UCSD-AML1 (cell line): ENCODE data around the gene TMEM131L.
A peak's percentile ranks its signal among the peaks of the same experiment; 100 is the strongest.

Experiments
- DNase-seq: peaks from one replicate; lab custom pipeline; 2025; ENCODE audit not compliant: unreplicated experiment; lab: John Stamatoyannopoulos, UW

Gene TMEM131L

GRCh38 chr4:153518637-153519389 lies 52.7 kb downstream of the TMEM131L start:
- no peak for DNase-seq

DNA sequence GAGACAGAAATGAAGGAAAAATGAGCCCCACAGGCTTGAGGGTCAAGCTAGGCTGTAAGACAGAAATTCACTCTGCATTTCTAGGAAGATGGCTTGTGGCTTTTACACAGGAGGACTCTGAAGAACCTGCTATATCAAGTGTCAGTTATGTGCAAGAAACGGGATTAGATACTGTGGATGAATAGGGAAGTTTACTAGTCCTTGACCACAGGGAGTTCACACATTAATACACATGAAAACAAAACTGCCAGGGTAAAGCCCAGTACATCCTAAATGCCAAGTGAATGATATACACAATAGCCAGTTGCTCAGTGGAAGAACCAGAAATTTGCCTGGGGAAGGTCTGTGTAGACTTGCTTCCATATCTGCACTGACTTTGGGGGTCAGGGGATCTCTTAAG lies 53.5 kb downstream of the TMEM131L start:
- DNase-seq: no peak

- no peak for DNase-seq
These were observed 54.1 kb downstream of the TMEM131L start for GRCh38 chr4:153520227-153520626.

DNA sequence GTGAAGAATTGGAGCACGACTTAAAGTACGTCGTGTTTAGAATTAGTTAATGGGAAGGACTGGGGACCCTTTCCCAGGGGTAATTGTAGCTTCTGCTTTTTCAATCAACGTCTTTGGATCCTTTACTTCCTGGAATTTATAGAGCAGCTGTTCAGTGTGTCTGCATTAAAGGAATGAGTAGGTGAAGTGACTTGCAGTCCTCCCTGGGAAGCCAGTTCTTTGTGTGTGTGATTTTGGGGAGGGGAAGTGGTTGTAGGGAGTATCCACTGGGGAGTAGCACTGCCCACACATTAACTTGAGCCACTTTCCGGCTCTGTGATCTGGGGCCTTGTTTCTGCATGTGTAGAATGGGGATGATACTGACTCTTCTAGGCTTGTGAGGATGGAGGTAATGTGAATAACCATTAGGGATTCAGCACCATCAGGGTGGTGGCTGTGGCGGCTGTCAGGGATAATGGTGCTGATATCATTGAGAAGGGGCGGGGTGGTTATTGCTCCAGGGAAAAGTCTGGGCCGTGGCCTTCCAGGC lies 54.7 kb downstream of the TMEM131L start:
- DNase-seq: peak; percentile 59

DNA sequence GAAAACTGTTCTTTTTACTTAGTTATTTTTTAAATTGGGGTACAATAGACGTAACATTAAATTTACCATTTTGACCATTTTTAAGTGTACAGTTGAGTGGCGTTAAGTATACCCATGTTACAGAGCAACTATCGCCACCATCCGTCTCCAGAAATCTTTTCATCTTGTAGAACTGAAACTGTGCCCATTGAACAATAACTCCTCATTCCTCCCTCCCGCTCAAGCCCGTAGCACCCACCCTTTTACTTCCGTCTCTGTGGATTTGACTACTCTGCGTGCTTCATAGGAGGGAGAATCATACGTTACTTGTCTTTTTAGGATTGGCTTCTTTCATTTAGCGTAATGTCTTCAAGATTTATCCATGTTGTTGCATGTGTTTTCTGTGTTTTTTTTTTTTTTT lies 55.3 kb downstream of the TMEM131L start:
- no peak for DNase-seq

DNA sequence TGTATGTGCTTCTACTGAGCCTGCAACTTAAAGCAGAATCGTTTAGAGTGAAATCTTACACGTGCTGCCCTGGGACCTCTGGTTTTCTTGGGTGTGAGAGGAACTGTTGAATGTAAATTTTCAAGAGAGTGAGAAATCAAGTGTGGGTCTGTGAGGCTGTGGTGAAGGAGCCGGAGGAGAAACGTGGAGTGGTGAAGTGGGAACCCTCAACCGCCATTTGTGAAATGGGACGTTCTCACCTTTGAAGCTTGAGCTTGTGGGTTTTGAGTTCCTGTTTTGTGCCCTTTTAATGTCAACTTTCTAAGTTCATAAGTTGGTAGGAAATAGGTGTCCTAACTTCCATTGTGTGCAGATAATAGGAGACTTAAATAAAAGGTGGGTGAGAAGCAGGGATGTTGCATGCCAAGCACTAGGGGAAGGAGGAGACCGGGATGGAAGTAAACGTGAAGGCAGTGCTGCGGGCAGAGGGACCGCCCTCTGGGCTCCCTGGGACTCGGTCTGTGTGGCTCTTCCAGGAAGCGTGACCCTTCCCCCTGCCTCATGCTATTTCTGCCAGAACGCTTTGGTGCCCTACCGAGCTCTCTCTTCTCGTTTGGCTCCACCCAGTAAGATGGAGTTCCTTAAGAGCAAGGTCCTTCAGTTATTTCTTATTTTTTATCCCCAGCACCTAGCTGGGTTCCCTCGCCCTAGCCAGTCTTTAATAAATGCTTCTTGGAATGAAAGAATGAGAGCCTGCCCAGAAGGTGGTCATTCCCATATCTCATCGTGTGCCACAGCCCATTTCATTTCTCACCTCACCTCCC lies 56.0 kb downstream of the TMEM131L start:
- DNase-seq: peak; percentile 55

DNA sequence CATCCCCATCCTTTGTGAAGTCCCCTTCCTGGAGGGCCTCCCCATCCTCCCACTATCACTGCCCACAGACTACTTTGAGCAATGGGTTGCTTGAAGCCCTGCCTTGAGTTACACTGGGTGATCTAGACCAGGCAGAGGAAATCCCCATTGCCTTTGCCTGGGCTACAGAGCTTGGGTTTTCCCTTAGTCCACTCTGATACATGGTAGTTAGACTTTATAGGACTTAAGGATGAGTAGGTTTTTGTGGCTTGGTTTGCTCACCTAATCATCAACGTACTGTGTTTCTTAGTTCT lies 56.6 kb downstream of the TMEM131L start:
- peak; percentile 29 for DNase-seq

DNA sequence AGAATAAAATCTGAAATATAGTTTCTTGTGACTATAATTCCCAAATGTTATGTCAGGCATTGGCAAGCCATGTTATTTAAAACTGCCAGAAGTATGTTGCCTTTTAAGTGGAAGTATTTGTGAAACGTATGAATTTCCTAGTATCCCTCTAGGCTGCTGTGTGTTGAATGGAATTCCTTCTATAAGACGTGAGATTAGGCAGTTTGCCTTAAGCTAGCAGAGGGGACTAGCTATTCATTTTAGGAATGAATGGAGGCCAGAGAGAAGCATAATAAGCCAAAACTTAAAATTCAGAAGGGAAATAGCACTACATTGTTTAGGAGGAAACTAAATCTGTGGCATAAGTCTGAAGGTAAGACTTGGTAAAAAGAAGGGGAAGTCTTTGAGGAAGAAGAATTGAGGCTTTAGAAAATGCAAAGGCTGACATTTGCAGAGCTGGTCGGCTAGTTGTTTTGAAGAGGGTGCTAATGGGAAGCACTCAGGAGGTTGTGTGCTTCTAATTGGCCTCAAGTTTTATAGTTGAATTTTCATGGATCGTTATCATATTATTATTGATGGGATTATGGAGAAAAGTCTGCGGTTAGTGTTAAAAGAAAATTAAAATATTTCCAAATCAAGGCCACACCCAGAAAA lies 57.1 kb downstream of the TMEM131L start:
- no peak for DNase-seq

DNA sequence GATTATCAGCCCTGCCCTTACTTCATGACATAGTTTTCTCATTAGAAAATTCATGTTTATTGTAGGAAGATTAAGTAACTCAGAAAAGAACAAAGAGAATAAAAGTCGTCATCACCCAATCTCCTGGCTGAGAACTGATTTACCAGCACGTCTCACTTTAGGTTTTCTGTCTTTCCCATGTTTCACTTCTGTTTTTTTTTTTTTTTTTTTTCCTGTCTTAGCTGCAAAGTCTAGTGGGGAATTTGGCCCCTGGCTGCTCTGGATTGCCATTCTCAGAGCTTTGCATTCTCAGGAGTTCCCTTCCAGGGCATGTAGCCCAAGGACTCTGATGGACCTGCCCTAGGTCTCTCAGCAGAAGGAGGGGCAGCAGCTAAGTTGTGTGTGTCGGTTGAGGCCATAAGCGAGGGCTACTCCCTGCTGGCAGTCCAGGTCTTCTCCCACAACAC lies 57.8 kb downstream of the TMEM131L start:
- DNase-seq: no peak

DNA sequence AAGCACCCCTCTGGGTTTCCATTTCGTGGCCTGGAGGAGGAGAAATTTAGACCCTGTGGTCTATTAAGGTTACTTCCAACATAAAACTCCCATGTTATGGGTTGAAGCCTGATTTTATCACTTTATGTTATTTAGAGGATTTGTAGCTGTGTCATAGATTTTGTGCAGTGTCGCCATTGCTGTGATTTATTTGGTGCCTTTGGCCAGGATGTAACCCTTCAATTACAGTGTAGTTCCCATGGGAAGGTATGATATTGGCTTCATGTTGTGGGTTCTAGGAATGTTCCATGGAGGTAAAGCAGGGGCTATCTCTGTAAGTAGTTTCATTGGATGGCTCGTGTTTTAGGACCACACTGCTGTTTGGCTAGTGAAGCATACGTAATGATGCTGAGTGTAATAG lies 58.5 kb downstream of the TMEM131L start:
- DNase-seq: no peak

DNA sequence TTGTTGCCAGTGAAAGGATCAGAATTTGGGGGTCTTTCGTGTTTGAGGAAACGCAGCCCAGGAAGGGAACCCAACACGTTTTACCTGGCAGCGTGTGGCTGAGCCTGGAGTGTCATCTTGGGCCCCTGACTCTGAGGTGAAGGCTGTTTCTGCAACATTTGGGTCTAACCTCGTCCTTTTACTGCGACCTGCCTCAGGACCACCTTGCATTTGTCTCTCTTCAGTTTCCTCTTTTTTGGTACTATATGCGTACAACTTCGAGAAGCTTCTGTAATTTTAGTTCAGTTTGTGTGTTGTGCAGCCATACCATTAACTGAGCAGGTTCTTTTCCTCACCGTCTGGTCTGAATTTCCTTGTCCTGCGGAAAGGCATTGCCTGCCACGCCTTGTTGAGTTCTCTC lies 61.5 kb downstream of the TMEM131L start:
- no peak for DNase-seq

GRCh38 chr4:153528705-153529485 lies 62.7 kb downstream of the TMEM131L start:
- DNase-seq: no peak

- no peak for DNase-seq
These were observed 63.5 kb downstream of the TMEM131L start for GRCh38 chr4:153529646-153530045.

- DNase-seq: peak; percentile 25
These were observed 64.3 kb downstream of the TMEM131L start for GRCh38 chr4:153530284-153530999.

DNA sequence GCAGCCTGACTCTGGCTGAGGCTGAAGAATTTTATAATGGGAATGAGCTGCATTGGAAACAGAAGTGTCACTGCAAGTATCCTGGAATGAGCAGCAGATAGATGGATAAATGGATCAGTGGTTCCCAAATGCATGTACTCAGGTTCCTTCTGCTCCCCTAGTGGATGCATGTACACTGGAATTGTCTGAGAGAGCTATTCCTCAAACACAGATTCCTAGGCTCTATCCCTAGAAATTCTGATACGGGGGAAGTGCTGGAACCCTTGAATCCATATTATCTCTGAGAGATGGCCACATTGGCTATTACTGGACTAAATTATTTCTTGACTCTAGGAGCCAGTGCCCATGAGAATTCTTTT lies 64.8 kb downstream of the TMEM131L start:
- DNase-seq: no peak

DNA sequence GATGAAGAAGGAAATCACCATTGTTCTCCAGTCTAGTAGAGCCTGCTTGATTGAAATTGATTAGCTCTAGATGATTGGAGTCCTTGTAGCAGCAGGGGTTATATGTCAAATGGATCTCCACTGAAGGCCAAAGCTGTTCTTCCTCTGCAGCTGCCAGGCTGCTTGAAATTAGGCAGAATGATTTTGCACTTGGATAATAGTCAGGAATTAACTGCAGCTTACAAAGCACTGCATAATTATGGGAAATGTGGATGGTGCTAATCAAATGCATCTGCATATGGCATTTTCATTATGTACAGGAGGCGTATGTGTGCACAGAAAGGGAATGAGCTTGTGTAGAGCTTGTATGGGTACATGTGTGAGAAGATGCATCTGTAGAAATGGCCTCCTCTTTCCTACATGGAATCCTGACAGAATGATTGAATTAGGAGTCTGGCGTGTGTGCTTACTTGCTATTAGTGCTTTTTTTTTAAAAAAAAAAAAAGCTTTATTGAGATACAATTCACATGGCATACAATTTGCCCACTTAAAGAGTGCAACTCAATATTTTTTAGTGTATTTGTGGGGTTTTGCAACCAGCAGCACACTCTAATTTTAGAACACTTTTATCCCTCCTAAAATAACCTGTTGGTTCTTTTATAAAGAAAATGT lies 65.9 kb downstream of the TMEM131L start:
- DNase-seq: no peak

GRCh38 chr4:153532636-153533035 lies 66.5 kb downstream of the TMEM131L start:
- DNase-seq: no peak

DNA sequence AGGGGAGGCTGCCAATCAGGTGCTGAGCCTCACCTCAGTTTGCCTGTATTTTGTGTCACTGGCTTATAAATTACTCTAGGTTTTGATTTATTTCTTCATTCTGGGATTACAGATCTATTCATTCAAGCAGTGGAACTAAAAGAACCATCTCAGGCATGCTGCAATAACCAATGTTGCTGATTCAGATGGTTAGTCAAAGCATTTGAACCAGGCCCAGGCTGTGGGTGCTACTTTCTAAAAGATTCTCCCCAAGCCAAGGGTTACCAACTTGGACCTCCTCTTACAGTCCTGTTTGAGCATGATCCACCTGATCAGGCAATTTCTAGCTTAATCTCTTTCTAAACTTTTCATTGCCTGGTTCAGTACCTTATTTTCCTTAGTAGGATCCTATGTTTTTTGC lies 67.2 kb downstream of the TMEM131L start:
- DNase-seq: no peak

DNA sequence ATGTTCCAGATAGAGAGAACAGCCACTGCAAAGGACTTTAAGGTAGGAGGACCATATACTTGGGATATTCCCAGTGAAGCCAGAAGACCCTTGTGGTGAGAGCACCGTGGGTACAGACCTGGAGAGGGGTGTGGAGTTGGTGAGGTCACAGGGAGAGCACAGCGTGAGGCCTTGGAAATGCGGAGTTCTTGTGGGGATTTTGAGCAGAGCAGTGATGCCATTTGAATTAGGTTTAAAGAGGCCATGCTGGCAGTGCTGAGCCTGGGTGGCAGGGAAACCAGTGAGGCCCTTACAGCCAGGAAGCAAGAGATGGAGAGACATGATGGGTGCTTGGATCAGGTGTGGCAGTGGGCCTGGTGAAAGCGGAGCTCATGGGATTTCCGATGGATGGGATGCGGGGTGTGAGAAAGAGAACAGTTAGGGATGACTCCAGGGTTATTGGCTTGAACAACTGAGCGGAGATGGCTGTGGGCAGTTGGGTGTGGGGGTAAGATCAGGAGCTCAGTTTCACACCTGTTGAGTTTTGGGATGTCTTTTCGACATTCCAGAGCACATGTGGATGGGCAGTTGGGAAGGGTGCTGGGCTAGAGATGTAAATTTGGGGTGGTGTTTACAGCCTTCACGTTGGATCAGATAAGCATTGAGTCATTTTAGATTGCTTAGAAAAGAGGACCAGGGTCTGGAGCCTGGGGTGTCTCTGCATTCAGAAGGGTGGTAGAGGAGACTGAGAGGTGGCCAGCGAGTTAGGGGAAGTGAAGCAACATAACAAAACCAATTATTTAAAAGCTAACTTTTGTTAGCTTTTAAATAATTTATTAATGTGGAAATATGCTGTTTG lies 68.9 kb downstream of the TMEM131L start:
- DNase-seq: no peak
